GM19468 (cell line): ENCODE data around the gene ENAH.

Experiments used
- ATAC-seq: cut with Tn5 transposase; IDR thresholded peaks from one replicate; pipeline ENCODE4 v1.9.1; 2021; ENCODE audit warnings: mild to moderate bottlenecking, moderate library complexity, moderate number of reproducible peaks; ENCODE audit not compliant: unreplicated experiment; ENCODE audit errors: extremely low read depth

Gene ENAH

DNA sequence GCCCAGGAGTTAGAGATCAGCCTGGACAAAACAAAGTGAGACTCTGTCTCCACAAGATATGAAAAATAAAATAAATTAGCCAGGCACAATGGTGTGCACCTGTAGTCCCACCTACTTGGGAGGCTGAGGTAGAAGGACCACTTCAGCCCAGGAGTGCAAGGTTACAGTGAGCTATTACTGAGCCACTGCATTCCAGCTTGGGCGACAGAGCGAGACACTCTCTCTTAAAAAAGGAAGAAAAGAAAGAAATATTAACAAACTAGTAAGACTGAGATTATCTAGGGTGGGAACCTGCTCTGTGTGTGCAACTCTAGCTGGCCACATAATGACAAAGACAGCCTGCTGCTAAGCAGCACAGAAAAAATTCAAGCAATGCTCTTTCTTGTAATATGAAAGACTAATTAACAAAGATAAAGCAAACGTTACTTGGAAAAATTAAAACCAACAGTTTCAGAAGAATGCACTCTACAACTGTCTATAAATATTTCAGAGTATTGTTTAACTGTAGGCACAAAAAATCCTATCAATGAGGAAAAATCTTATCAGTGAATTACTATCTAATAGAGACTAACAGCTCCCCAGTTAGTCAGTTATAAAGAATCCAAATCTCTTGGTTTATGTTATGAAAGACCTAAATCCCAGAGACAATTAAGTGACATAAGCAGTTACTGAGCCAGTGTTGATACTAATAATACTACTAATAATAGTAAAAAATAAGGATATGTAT, 74.5 kb downstream of the ENAH start:
- ATAC-seq, result no peak

DNA sequence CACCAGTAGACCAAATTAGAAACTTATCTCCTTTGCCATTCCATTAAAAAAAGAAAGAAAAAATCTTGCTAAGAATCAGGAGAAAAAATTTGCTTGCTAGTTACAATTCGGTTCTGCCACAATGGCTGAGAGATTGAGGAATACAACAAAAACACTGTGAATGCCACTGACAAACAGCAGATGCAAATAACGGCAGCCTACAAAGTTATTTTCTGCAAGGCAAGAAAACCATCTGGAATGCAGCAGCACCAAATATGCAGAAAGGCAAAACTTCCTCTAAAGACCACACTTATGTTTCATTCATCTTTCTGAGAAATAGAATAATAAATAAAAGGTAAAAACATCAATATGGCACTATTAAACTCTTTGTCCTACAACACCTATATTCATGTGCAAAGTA, 75.7 kb downstream of the ENAH start:
- ATAC-seq, result no peak

- no peak for ATAC-seq
Measured at GRCh38 chr1:225573216-225573615, 79.7 kb downstream of the ENAH start.

GRCh38 chr1:225572422-225572821, 80.5 kb downstream of the ENAH start:
- ATAC-seq, result no peak

- ATAC-seq, result no peak
Measured at GRCh38 chr1:225567789-225568188, 85.1 kb downstream of the ENAH start.

DNA sequence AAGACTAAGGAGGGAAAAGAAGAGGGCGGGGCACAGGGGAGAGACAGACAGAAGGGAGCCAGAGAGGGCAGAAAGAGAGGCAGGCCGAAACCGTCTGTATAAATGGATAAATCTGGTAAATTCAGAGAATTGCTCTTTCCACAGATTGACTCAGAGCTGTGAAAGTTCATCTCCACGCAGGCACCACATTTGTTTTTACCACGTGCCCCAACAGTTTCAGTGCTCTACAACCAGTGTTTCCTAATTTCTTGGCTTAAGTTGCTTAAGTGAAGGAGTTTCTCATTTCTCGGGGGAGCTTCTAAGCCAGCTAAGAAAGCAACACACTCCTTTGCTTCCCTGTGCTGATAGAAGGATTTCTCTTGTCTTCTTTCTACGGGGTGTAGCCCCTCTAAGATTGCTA, 87.1 kb downstream of the ENAH start:
- no peak for ATAC-seq

DNA sequence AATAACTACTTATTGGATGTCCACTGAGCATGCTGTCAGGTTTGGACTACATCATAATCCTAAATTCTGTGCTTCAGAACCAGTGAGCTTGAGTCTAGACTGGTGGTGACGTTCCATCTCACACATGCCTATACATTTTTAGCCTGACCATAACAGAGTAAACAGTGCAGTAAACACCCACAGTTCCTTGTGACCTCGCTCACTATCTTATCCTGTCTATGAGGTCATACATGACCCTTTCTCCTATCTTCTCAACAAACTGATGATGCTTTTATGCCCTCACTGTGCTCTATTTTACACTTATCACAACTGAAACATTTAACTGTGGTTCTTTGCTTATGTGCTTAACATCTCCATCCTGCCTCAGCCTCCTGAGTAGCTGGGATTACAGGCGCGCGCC, 91.2 kb downstream of the ENAH start:
- no peak for ATAC-seq

GRCh38 chr1:225559902-225560301, 93.0 kb downstream of the ENAH start:
- no peak for ATAC-seq

DNA sequence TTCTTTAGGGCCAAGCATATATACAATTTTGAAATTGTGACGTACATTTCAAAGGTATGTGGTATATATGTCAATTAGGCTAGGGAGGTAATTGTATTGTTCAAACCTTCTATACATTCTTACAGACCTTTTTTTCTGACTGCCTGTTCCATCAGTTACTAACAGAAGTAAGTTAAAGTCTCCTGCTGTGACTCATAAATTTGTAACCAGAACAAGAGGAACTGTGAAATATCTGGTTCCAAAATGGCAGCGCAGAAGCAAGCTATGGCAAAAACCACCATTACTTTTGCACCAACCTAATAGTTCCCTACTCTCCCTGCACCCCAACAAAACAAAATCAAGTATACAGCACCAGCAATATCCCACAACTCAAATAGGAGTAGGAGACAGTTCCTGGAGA, 93.6 kb downstream of the ENAH start:
- ATAC-seq, result no peak

- no peak for ATAC-seq
Measured at GRCh38 chr1:225556694-225557093, 96.2 kb downstream of the ENAH start.

- ATAC-seq, result no peak
Measured at GRCh38 chr1:225555821-225556220, 97.1 kb downstream of the ENAH start.

- ATAC-seq, result no peak
Measured at GRCh38 chr1:225554216-225554812, 98.6 kb downstream of the ENAH start.

DNA sequence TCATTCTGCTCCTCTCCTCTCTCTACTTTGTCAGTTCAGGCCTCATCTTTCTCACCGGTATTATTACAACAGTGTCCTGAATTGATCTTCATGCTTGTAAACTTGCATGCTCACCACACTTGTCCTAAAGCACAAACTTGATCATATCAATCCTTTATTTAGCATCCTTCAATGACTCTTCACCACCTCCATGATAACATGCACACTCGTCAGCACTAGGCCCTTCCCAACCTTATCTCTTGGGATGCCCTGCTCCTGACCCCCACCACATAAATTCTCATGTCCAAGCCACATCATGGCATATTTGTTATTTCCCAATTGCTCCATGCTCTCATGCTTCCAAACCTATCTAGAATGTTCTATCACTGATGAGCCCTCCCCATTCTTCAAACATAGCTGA, 103.1 kb downstream of the ENAH start:
- no peak for ATAC-seq

- no peak for ATAC-seq
Measured at GRCh38 chr1:225548140-225548857, 104.6 kb downstream of the ENAH start.

DNA sequence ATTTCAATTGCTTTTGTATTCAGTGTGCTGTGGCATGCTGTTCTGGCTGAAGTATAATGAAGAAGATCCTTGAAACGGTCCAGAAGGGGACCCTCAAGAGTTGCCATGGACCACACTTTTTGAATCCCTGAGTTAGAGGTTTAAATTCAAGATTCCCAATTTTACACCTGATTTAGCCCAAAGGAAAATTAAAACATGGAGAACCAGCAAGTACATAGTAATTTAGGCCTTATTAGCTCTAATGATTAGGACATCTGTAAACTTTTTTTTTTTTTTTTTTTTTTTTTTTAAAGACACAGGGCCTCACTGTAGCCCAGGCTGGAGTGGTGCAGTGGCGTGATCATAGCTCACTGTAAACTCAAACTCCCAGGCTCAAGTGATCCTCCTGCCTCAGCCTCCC, 107.3 kb downstream of the ENAH start:
- ATAC-seq, result no peak

GRCh38 chr1:225544924-225545323, 108.0 kb downstream of the ENAH start:
- no peak for ATAC-seq

- ATAC-seq, result no peak
Measured at GRCh38 chr1:225544263-225544662, 108.7 kb downstream of the ENAH start.

GRCh38 chr1:225543350-225543749, 109.6 kb downstream of the ENAH start:
- no peak for ATAC-seq

DNA sequence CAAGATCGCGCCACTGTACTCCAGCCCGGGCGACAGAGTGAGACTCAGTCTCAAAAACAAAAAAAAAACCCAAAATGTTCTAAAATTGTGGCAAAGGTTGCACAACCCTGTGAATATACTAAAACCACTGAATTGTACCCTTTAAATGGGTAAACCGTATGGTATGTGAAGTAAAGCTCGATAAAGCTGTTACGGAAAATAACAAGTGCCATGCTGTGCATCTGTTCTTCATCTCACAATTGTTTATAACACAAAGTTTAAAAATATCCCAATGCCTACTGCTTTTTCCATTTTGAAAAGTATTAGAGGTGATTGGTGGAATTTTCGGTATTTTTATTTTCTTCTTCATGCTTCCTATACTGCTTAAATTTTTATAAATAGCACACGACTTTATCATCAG, 111.5 kb downstream of the ENAH start:
- ATAC-seq, result no peak

DNA sequence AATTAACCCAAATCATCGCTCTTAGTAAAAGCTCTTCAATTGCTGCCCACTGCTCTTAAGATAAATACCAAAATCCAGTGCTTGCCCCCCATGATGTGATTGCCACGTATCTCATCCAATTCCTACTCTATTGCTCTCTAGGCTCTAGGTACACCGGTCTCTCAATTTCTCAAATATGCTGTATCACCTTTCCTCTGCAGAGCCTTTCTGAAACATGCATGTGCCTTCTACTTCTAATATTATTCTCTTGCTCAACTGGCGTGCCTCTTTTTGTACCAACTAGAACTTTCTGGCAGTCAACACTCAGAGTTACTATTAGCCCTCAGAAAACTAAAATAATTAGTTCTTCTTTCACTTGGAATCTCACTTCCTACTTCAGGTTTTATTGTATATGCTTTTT, 113.3 kb downstream of the ENAH start:
- ATAC-seq, result no peak

DNA sequence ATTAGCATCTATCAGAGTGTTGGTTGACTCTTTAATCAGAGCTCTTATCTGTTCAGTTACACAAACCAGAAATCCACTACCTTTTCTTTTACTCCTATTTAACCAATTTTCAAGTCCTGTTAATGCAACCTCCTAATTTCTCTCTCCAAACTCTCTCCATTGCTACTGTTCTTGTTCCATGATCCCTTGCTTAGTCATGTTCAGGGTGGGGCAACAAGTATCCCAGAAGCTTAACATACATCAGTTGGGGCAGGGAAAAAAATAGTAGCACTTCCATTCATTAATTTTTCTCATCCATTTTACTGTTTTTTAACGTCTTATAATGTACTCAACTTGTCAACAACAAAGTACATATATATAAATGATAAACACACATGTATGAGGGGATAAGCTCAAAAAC, 113.9 kb downstream of the ENAH start:
- no peak for ATAC-seq
